HepG2 (cell line): ENCODE results near the gene OCSTAMP. TPM values are rescaled to one million over a fixed set of nuclear protein-coding genes. Genes with fewer than 3 reads are reported as not detected.

Experiments used
- AGO1 ChIP-seq: fragments of 200-400 bp; formaldehyde crosslinking; IDR thresholded peaks from 2 replicates; pipeline ENCODE4 v1.6.1; 2017; ENCODE audit warnings: mild to moderate bottlenecking, low read depth, low read length, moderate library complexity; ENCODE audit not compliant: poor library complexity, severe bottlenecking
- CEBPG ChIP-seq: IDR thresholded peaks from 2 replicates; pipeline ENCODE4 v1.6.1; 2016
- ELF1 ChIP-seq: sonication (generic); formaldehyde crosslinking; IDR thresholded peaks from 2 replicates; pipeline ENCODE4 v1.4.0; 2020; ENCODE audit warnings: missing genetic modification reagents
- GATAD2A ChIP-seq: IDR thresholded peaks from 2 replicates; pipeline ENCODE4 v1.6.1; 2016
- HNRNPUL1 ChIP-seq: fragments of 200-400 bp; formaldehyde crosslinking; IDR thresholded peaks from 2 replicates; pipeline ENCODE4 v1.6.1; 2017; ENCODE audit warnings: low read depth, mild to moderate bottlenecking, low read length, moderate library complexity
- JUN ChIP-seq: sonication (generic); formaldehyde crosslinking; IDR thresholded peaks from 2 replicates; pipeline ENCODE4 v1.4.0; 2020; ENCODE audit warnings: mild to moderate bottlenecking, missing genetic modification reagents
- KDM6A ChIP-seq: IDR thresholded peaks from 2 replicates; pipeline ENCODE4 v1.6.1; 2016; ENCODE audit warnings: low read depth
- KLF16 ChIP-seq, 2 experiments: sonication (generic) in 1 of 2; formaldehyde crosslinking in 1 of 2; IDR thresholded peaks; 2 replicates each; pipeline versions ENCODE4 v1.6.1 to v1.8.0; 2016 to 2023; ENCODE audit warnings: missing genetic modification reagents in 2 of 2, missing compliant biosample characterization in 1 of 2
- MAFF ChIP-seq: IDR thresholded peaks from 2 replicates; pipeline ENCODE4 v1.6.1; 2011; ENCODE audit warnings: low read depth, low read length, improper control_type of control experiment
- NRL ChIP-seq: sonication (generic); formaldehyde crosslinking; IDR thresholded peaks from 2 replicates; pipeline ENCODE4 v1.5.0; 2020; ENCODE audit warnings: missing genetic modification reagents, mild to moderate bottlenecking, moderate library complexity, borderline replicate concordance
- PBX3 ChIP-seq: sonication (generic); formaldehyde crosslinking; IDR thresholded peaks from 2 replicates; pipeline ENCODE4 v1.8.1; 2023; ENCODE audit warnings: missing genetic modification reagents, inconsistent platforms, borderline replicate concordance
- PRPF4 ChIP-seq: fragments of 200-400 bp; formaldehyde crosslinking; IDR thresholded peaks from 2 replicates; pipeline ENCODE4 v1.6.1; 2016; ENCODE audit warnings: low read length, low read depth; ENCODE audit not compliant: poor library complexity, severe bottlenecking
- THAP9 ChIP-seq: sonication (generic); formaldehyde crosslinking; IDR thresholded peaks from 2 replicates; pipeline ENCODE4; 2020; ENCODE audit warnings: missing genetic modification reagents, mild to moderate bottlenecking, borderline replicate concordance
- ZNF30 ChIP-seq: sonication (generic); formaldehyde crosslinking; IDR thresholded peaks from 2 replicates; pipeline ENCODE4 v1.5.0; 2020; ENCODE audit warnings: mild to moderate bottlenecking, missing genetic modification reagents
- ZNF362 ChIP-seq: sonication (generic); formaldehyde crosslinking; IDR thresholded peaks from 2 replicates; pipeline ENCODE4 v1.4.0; 2020; ENCODE audit warnings: missing genetic modification reagents, mild to moderate bottlenecking, borderline replicate concordance
- ZNF562 ChIP-seq: sonication (generic); formaldehyde crosslinking; IDR thresholded peaks from 2 replicates; pipeline ENCODE4 v1.8.0; 2022; ENCODE audit warnings: missing genetic modification reagents, borderline replicate concordance
- ZNF660 ChIP-seq: sonication (generic); formaldehyde crosslinking; IDR thresholded peaks from 2 replicates; pipeline ENCODE4 v1.5.1; 2020; ENCODE audit warnings: mild to moderate bottlenecking, low read depth, missing genetic modification reagents, borderline replicate concordance
- polyA plus RNA-seq, 8 experiments: library from polyadenylated mRNA; depleted of rRNA in 3 of 8; stranded (reverse) in 7 of 8; unstranded in 1 of 8; fragments of >200 nt; fragmentation: Illumina TruSeq in 4 of 8; extraction: Trizol in 4 of 8; gene quantifications; 2 replicates each; pipeline versions ENCODE4 v1.2.1 to v1.2.3, GENCODE V29; 2011 to 2016; ENCODE audit warnings: low read depth in 4 of 8, missing spikeins in 1 of 8, mixed read lengths in 1 of 8; ENCODE audit not compliant: insufficient read depth in 1 of 8
- total RNA-seq, 5 experiments: library from RNA; depleted of rRNA; stranded (reverse); fragments of >200 nt; fragmentation: Illumina TruSeq; extraction: Trizol; gene quantifications; 2 replicates each; pipeline ENCODE4 v1.2.3, GENCODE V29; 2016; ENCODE audit warnings: low read depth in 1 of 5
- TF ChIP-seq, protein P1 (sequence below): IDR thresholded peaks from 2 replicates; pipeline ENCODE4 v1.6.1; 2016; ENCODE audit warnings: missing compliant biosample characterization, missing genetic modification reagents, borderline replicate concordance
- TF ChIP-seq, protein P2 (sequence below): sonication (generic); formaldehyde crosslinking; IDR thresholded peaks from 2 replicates; pipeline ENCODE4 v1.4.0; 2020; ENCODE audit warnings: missing genetic modification reagents, borderline replicate concordance
- TF ChIP-seq, protein P3 (sequence below): sonication (generic); formaldehyde crosslinking; IDR thresholded peaks from 2 replicates; pipeline ENCODE4 v1.5.0; 2020; ENCODE audit warnings: mild to moderate bottlenecking, missing genetic modification reagents, moderate library complexity

Gene OCSTAMP
- total and polyA plus RNA-seq, 2 of the 13 experiments (the other 11 are each of a cell fraction or from before 2014, with no cell fraction given): not detected

DNA sequence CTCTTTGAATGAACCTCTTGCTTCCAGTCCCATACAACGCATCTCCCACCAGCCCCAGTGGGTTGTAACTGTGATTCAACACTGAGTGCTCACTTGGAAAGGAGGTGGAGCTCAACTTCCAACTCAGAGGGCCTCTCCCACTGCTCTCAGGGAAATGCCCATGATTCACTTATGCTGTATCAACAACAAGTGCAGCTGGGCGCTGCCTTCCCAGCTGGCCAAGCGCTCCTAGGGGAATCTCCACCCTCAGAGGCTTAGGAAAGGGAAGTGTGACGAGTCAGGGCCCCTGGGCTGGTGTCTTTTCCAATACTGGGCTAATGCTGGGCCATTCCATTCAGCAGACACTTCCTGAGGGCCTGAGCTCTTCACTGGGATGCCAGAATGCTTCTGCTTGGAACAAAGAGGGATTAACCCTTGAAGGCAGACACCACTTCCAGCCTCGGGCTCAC lies 8.1 kb upstream of the OCSTAMP start (continued):
- TF ChIP-seq ZNF362 (CRISPR knock-in tag) (no peak), PRPF4 (no peak), ZNF562 (CRISPR knock-in tag) (no peak), CEBPG (CRISPR knock-in tag) (no peak), JUN (CRISPR knock-in tag) (no peak), AGO1 (no peak), PBX3 (no peak), HNRNPUL1 (no peak), ZNF660 (no peak), MAFF (peak; percentile 54; the same call in 1 of the 2 replicates), KLF16 (CRISPR knock-in tag; IDR thresholded peaks at IDR 0.05) (no peak), THAP9 (CRISPR knock-in tag) (peak; percentile 17; the same call in 1 of the 2 replicates), GATAD2A (CRISPR knock-in tag) (peak; percentile 35; the same call in 1 of the 2 replicates), KDM6A (CRISPR knock-in tag) (no peak), NRL (CRISPR knock-in tag) (peak; percentile 52; the same call in 1 of the 2 replicates), ZNF30 (no peak), ELF1 (CRISPR knock-in tag) (0 out of 2 replicates have a peak, but pooled peaks have one; percentile 28)
- TF ChIP-seq, protein P1, sequence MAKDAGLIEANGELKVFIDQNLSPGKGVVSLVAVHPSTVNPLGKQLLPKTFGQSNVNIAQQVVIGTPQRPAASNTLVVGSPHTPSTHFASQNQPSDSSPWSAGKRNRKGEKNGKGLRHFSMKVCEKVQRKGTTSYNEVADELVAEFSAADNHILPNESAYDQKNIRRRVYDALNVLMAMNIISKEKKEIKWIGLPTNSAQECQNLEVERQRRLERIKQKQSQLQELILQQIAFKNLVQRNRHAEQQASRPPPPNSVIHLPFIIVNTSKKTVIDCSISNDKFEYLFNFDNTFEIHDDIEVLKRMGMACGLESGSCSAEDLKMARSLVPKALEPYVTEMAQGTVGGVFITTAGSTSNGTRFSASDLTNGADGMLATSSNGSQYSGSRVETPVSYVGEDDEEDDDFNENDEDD: no peak
- TF ChIP-seq, protein P2, sequence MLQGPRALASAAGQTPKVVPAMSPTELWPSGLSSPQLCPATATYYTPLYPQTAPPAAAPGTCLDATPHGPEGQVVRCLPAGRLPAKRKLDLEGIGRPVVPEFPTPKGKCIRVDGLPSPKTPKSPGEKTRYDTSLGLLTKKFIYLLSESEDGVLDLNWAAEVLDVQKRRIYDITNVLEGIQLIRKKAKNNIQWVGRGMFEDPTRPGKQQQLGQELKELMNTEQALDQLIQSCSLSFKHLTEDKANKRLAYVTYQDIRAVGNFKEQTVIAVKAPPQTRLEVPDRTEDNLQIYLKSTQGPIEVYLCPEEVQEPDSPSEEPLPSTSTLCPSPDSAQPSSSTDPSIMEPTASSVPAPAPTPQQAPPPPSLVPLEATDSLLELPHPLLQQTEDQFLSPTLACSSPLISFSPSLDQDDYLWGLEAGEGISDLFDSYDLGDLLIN (CRISPR knock-in tag): no peak
- TF ChIP-seq, protein P3, sequence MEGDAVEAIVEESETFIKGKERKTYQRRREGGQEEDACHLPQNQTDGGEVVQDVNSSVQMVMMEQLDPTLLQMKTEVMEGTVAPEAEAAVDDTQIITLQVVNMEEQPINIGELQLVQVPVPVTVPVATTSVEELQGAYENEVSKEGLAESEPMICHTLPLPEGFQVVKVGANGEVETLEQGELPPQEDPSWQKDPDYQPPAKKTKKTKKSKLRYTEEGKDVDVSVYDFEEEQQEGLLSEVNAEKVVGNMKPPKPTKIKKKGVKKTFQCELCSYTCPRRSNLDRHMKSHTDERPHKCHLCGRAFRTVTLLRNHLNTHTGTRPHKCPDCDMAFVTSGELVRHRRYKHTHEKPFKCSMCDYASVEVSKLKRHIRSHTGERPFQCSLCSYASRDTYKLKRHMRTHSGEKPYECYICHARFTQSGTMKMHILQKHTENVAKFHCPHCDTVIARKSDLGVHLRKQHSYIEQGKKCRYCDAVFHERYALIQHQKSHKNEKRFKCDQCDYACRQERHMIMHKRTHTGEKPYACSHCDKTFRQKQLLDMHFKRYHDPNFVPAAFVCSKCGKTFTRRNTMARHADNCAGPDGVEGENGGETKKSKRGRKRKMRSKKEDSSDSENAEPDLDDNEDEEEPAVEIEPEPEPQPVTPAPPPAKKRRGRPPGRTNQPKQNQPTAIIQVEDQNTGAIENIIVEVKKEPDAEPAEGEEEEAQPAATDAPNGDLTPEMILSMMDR (CRISPR knock-in tag): 0 out of 2 replicates have a peak, but pooled peaks have one; percentile 2
